GM12891 (cell line): ENCODE measurements around the gene CCDC3.

ENCODE experiments used
- POLR2AphosphoS5 ChIP-seq: IDR thresholded peaks from 2 replicates; pipeline ENCODE4 v1.6.1; 2011; ENCODE audit warnings: low read depth, low read length, control low read depth
- TAF1 ChIP-seq: IDR thresholded peaks from 2 replicates; pipeline ENCODE4 v1.6.1; 2011; ENCODE audit warnings: low read depth, low read length, control low read depth

- TF ChIP-seq TAF1 = no peak
- no peak for TF ChIP-seq POLR2AphosphoS5
Observed at GRCh38 chr10:13048762-13049161, 47.2 kb upstream of the CCDC3 start.
